ENCODE data around the gene CYGB. TPM values are rescaled to one million over a fixed set of nuclear protein-coding genes. Genes with fewer than 3 reads are reported as not detected.

CYGB gene
- total and polyA plus RNA-seq, 2 of the 13 experiments (the other 11 are each of a cell fraction or from before 2014, with no cell fraction given) = 18.9 to 27.1 TPM

DNA sequence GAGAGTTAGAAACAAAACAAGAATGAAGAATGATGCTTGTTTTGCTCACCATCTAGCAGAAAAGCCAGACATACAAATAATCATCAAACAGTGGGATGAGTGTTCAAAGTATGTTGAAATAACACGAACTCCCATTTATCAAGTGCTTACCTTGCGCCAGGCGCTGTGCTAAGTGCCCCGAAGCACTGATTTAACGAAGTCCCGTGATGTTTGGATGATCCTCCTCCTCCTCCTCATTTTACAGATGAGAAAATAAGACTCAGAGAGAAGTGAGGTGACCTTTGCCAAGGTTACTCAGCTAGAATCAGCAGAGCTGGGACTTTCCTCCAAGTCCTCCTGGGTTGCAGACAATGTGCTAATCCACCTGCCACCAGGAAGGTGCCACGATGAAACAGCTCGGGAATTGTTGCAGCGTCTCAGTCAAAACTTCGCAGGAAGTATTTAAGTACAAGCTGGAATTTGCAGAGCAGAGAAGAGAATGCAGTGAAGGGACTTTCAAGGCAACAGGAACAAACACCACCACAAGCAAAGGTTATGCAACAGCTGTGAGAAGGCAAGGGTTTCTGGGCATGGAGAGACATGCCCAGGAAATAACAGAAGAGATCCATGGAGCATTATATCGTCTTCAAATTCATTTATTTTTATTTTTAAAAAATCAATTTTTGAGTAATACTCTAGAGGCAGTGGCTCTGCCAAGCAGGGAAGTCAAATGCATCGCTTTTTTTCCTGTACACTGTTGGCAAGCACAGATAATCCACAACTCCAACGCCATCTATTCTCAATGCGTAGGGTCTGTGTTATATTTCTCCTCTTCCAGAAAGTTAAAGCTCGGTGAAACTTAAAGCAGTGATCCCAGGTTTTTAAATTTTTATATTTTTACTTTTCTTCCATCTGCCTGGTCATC, 13.5 kb upstream of the CYGB start (continued):
- TF ChIP-seq, protein P1, sequence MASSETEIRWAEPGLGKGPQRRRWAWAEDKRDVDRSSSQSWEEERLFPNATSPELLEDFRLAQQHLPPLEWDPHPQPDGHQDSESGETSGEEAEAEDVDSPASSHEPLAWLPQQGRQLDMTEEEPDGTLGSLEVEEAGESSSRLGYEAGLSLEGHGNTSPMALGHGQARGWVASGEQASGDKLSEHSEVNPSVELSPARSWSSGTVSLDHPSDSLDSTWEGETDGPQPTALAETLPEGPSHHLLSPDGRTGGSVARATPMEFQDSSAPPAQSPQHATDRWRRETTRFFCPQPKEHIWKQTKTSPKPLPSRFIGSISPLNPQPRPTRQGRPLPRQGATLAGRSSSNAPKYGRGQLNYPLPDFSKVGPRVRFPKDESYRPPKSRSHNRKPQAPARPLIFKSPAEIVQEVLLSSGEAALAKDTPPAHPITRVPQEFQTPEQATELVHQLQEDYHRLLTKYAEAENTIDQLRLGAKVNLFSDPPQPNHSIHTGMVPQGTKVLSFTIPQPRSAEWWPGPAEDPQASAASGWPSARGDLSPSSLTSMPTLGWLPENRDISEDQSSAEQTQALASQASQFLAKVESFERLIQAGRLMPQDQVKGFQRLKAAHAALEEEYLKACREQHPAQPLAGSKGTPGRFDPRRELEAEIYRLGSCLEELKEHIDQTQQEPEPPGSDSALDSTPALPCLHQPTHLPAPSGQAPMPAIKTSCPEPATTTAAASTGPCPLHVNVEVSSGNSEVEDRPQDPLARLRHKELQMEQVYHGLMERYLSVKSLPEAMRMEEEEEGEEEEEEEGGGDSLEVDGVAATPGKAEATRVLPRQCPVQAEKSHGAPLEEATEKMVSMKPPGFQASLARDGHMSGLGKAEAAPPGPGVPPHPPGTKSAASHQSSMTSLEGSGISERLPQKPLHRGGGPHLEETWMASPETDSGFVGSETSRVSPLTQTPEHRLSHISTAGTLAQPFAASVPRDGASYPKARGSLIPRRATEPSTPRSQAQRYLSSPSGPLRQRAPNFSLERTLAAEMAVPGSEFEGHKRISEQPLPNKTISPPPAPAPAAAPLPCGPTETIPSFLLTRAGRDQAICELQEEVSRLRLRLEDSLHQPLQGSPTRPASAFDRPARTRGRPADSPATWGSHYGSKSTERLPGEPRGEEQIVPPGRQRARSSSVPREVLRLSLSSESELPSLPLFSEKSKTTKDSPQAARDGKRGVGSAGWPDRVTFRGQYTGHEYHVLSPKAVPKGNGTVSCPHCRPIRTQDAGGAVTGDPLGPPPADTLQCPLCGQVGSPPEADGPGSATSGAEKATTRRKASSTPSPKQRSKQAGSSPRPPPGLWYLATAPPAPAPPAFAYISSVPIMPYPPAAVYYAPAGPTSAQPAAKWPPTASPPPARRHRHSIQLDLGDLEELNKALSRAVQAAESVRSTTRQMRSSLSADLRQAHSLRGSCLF (CRISPR knock-in tag; IDR thresholded peaks at IDR 0.05; ENCODE audit: borderline replicate concordance) = no peak
- no peak for TF ChIP-seq RFX3 (CRISPR knock-in tag; IDR thresholded peaks at IDR 0.05)
- TF ChIP-seq, protein P2, sequence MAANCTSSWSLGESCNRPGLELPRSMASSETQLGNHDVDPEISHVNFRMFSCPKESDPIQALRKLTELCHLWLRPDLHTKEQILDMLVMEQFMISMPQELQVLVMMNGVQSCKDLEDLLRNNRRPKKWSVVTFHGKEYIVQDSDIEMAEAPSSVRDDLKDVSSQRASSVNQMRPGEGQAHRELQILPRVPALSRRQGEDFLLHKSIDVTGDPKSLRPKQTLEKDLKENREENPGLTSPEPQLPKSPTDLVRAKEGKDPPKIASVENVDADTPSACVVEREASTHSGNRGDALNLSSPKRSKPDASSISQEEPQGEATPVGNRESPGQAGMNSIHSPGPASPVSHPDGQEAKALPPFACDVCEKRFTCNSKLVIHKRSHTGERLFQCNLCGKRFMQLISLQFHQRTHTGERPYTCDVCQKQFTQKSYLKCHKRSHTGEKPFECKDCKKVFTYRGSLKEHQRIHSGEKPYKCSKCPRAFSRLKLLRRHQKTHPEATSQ (CRISPR knock-in tag; IDR thresholded peaks at IDR 0.05; ENCODE audit: borderline replicate concordance) = peak; percentile 67; the same call in 1 of the 2 replicates
- TF ChIP-seq CREB1 (IDR thresholded peaks at IDR 0.05) = no peak
- peak; percentile 69 for TF ChIP-seq CREB1 (CRISPR knock-in tag; IDR thresholded peaks at IDR 0.05)
- peak; percentile 55; the same call in 1 of the 2 replicates for TF ChIP-seq YEATS2 (CRISPR knock-in tag; IDR thresholded peaks at IDR 0.05; ENCODE audit: borderline replicate concordance)
- TF ChIP-seq PPARG (CRISPR knock-in tag; conservative IDR thresholded peaks at IDR 0.05) = peak; percentile 89
- TF ChIP-seq, protein P3, sequence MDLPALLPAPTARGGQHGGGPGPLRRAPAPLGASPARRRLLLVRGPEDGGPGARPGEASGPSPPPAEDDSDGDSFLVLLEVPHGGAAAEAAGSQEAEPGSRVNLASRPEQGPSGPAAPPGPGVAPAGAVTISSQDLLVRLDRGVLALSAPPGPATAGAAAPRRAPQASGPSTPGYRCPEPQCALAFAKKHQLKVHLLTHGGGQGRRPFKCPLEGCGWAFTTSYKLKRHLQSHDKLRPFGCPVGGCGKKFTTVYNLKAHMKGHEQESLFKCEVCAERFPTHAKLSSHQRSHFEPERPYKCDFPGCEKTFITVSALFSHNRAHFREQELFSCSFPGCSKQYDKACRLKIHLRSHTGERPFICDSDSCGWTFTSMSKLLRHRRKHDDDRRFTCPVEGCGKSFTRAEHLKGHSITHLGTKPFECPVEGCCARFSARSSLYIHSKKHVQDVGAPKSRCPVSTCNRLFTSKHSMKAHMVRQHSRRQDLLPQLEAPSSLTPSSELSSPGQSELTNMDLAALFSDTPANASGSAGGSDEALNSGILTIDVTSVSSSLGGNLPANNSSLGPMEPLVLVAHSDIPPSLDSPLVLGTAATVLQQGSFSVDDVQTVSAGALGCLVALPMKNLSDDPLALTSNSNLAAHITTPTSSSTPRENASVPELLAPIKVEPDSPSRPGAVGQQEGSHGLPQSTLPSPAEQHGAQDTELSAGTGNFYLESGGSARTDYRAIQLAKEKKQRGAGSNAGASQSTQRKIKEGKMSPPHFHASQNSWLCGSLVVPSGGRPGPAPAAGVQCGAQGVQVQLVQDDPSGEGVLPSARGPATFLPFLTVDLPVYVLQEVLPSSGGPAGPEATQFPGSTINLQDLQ (CRISPR knock-in tag; IDR thresholded peaks at IDR 0.05) = peak; percentile 29; the same call in 1 of the 2 replicates
- TF ChIP-seq STAG1 (CRISPR knock-in tag; IDR thresholded peaks at IDR 0.05) = no peak
- no peak for TF ChIP-seq NONO (IDR thresholded peaks at IDR 0.05)
- TF ChIP-seq NONO (CRISPR knock-in tag; conservative IDR thresholded peaks at IDR 0.05) = peak; percentile 79
- TF ChIP-seq, protein P4, sequence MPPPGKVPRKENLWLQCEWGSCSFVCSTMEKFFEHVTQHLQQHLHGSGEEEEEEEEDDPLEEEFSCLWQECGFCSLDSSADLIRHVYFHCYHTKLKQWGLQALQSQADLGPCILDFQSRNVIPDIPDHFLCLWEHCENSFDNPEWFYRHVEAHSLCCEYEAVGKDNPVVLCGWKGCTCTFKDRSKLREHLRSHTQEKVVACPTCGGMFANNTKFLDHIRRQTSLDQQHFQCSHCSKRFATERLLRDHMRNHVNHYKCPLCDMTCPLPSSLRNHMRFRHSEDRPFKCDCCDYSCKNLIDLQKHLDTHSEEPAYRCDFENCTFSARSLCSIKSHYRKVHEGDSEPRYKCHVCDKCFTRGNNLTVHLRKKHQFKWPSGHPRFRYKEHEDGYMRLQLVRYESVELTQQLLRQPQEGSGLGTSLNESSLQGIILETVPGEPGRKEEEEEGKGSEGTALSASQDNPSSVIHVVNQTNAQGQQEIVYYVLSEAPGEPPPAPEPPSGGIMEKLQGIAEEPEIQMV (CRISPR knock-in tag; IDR thresholded peaks at IDR 0.05; ENCODE audit: low read depth) = peak; percentile 77; the same call in 1 of the 2 replicates
- TF ChIP-seq ZNF280D (CRISPR knock-in tag; IDR thresholded peaks at IDR 0.05) = peak; percentile 73; the same call in 1 of the 2 replicates
- TF ChIP-seq PHB2 (IDR thresholded peaks at IDR 0.05; ENCODE audit: partially characterized antibody) = no peak
